Thyroid gland (tissue), 4 donors: ENCODE data around the gene KLHDC7B.

Experiments used
- POLR2A ChIP-seq, 2 donors: fragments of 450-650 bp; IDR thresholded peaks; one replicate each; pipeline ENCODE4 v1.6.1; 2017; ENCODE audit warnings: antibody characterized with exemption in 2 of 2, mild to moderate bottlenecking in 2 of 2, moderate library complexity in 1 of 2
- TF ChIP-seq, protein P1 (sequence below), 6 experiments: fragments of 200-600 bp in 3 of 6; fragments of 450-650 bp in 3 of 6; sonication (generic) in 3 of 6; IDR thresholded peaks; one replicate each; pipeline ENCODE4 v1.5.1; 2016 to 2019; ENCODE audit warnings: antibody characterized with exemption in 6 of 6, mild to moderate bottlenecking in 2 of 6, inconsistent platforms in 1 of 6, moderate library complexity in 1 of 6

DNA sequence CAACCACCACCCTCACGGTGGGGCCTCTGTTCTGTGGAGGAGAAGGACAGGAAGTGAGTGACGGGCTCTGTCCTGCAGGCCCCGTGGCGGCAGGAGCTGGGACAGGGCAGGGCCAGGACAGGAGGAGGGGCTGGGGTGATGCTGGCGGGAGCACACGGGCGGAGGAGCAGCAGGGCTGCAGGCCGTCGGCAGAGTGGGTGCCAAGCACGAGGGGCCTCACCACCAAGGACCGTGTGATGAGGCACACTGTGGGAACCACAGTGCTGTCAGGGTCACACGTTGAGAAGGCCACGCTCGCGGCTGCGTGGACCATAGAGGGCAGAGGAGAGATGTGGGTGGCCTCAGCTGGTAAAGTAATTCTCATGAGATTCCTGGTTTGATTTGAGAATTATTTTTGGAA lies 28.8 kb upstream of the KLHDC7B start:
- TF ChIP-seq POLR2A (IDR thresholded peaks at IDR 0.05) = no peak
- TF ChIP-seq, protein P1, sequence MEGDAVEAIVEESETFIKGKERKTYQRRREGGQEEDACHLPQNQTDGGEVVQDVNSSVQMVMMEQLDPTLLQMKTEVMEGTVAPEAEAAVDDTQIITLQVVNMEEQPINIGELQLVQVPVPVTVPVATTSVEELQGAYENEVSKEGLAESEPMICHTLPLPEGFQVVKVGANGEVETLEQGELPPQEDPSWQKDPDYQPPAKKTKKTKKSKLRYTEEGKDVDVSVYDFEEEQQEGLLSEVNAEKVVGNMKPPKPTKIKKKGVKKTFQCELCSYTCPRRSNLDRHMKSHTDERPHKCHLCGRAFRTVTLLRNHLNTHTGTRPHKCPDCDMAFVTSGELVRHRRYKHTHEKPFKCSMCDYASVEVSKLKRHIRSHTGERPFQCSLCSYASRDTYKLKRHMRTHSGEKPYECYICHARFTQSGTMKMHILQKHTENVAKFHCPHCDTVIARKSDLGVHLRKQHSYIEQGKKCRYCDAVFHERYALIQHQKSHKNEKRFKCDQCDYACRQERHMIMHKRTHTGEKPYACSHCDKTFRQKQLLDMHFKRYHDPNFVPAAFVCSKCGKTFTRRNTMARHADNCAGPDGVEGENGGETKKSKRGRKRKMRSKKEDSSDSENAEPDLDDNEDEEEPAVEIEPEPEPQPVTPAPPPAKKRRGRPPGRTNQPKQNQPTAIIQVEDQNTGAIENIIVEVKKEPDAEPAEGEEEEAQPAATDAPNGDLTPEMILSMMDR (IDR thresholded peaks at IDR 0.05) = no peak
